GM18511 (cell line): ENCODE data around the gene CDH4.
"Not testable (repeated sequence)": the region's sequence is repeated elsewhere in the genome, so short reads cannot be mapped to it uniquely, and the experiment has no call there.

Experiments used
- ATAC-seq: cut with Tn5 transposase; IDR thresholded peaks from one replicate; pipeline ENCODE4 v1.9.1; 2021; ENCODE audit warnings: mild to moderate bottlenecking, moderate library complexity; ENCODE audit not compliant: unreplicated experiment

CDH4 gene

DNA sequence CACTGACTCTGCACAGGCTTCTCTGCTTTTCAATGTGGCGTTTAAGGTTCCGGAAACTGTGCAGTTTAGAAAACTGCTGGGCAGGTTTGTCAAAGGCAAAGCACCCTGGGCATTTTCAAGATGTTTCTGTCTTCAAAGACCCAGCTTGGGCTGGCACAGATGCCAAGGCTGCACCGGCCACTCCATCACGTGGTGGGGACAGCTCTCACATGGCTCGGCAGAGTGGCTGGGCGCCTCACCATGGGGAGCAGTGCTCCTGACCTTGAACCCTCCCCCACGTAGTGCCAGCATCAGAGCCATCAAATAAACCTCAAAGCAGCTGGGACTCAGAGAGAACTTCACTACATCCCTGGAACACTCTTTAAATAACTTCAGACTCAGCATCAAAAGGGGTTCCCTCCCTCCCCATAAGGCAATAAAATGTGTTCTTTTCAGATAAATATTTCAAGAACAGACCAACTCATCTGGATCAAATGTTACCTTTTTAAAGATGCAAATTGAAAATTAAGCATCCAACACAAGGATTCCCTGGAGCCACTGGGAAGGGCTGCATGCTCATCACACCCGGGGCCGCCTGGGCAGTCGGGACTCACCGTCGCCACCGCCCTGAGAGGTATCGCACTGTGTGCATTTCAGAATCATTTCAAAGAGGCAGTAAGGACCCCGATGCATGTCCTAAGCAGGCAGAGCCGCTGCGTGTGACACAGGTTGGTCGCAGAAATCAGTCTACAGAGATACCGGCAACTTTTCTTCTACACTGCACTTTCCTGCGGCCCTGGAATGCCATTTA lies 157.1 kb downstream of the CDH4 start:
- ATAC-seq: no peak

DNA sequence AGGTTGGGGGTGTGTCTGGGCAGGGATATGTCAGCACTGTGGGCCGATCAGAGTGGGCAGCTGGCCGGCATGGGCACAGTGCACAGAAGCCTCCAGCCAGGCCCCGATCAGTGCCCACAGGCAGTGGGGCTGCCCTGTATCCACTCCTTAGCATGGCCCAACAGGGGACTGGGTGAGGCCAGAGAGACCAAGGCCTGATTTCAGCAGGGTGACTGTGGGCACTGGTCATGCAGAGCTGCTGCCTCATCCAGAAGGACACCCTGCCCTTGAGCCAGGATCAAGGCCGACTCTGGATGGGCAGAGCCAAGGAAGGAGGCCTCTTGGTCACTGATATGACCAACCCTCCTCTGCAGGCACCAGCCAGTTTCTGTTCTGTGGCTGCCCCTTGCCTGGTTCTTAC lies 159.7 kb downstream of the CDH4 start:
- no peak for ATAC-seq

DNA sequence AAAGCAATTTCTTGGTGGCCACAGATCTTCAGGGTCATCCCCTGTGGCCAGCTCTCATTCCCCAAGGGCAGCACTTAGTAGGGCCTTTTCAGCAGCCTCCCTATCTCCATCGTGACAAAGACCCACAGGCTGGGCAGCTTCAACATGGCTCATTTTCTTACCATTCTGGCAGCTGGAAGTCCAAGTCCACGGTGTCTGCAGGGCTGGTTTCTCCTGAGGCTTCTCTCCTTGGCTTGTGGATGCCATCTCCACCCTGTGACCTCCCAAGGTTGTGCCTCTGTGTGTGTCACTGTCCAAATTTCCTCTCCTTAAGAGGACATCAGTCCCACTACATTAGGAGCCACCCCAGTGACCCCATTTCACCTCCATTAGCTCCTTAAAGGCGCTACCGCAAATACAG lies 161.7 kb downstream of the CDH4 start:
- ATAC-seq: no peak

DNA sequence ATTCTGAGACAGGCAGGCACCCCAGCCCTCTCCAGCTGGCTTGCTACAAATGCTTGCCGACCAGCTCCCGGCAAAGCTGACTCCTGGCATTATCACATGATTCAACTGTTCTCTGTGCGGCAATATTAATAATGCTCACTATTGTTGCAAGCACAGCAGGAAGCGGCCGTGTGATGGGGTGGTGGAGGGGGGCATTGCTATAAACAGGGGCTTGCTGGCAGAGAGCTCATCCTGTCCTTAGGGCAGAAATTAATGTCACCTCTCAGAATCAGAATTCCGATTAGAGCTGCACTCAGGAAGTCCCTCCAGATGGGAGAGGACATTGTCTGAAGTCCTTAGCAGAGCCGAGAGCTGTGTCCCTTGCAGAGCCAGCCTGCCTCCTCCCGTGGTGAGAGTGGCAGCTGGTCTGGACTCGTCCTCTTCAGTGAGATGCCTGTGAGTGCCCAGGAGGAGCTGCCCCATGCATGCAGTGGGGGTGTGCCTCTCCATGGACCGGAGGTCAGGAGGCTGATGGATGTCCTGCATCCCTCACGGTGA lies 162.5 kb downstream of the CDH4 start:
- no peak for ATAC-seq

DNA sequence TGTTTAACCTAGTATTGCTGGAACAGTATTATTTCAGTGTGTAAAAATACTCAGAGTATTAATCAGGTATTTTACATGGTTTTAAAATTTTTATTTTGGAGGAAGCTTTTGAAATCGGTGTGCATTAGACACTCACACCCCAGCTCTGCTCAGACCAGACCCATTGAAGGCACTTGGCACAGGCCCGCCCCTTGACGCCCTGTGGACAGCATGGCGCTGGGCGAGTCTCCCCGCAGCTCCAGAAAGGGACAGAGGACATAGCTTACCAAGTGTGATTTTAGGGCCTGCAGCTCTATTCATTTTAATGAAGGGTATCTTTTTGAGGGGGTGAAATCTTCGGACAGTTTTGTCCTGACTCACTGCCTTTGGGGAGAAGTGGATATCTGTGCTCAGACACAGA lies 164.5 kb downstream of the CDH4 start:
- ATAC-seq: no peak

DNA sequence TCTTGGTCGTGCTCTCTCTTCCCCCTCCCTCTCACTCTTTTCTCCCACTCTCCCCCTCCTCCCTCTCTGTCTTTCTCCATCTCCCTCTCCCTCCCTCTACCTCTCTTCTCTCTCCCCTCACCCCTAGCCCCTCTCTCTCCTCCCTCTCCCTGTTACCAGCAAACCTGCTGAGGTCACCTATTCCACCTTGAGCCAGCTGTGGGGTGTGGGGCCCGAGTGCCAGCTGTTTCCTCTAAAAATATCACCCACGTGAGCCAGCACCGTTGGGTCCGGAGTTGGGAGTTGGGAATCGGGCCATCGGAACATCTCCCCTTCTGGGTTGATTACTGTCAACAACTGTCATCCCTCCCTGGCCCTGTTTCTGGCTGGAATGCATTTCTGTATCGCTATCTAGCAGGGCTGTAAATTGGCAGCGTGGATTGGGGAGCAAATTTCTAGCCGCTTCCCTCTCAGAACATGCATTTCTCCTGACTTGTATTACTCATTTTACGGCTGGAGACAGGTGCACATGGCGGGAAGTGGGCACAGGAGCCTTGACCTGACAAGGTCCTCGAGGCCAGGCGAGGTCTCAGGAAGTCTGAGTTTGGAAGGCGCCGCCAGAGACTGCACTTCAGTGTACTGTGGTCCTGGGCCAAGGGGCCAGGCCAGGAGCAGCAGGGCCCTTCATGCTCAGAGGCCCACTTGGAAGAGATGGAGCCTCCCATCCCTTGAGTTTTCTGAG lies 165.3 kb downstream of the CDH4 start:
- ATAC-seq: no peak

DNA sequence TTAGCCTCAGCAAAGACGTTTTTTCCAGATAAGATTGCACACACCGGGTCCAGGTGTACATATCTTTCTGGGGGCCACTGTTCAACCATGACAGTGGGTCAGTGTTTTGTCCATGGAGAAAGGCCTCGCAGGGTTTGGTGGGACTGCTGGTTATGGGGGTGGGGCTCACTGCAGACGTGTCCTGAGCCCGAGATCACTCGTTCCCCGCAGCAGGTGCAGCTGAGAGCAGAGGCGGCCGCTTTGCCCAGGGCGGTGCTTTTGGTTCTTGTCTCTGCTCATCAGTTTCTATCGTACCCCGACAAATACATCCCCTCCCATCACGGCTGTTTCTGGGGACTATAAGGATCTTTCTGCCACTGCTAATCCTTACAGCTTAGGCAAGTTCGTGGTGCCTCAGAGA lies 166.9 kb downstream of the CDH4 start:
- ATAC-seq: no peak

DNA sequence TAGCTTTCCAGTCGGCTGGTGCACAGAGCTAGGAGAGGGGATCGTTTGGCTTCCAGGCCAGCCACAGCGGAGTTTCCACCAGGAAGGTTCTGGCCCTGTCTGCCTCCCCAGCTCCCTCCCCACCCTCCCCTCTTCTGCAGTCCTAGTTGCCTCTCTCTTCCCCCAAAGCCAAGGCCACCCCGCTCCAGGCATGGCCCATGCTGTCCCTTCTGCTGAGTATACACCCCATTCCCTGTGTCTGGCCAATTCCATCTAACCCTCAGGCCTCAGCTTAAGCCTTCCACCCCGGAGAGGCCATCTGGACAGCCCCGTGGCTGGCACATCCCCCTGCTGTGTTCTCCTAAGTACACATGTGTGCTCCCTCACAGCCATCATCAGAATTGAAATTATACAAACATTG lies 167.4 kb downstream of the CDH4 start:
- ATAC-seq: no peak

DNA sequence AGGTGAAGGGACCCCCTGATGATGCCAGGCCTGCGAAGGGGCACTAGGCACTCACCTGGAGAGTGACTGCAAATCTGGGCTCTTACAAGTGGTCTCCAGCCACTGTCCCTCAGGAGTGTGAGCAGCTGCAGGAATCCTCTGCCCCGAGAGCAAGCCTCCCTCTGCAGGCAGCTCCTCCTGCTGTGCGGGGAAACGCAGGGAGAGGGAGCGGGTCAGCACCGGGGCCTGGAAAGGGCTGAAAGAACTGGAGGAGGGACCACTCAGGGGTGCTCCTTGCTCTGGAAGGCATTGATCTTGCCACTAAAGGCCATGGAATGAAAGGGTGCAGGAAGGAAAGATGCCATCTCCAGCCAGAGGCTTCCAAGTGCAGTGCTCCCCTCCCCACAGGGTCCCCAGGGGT lies 168.0 kb downstream of the CDH4 start:
- no peak for ATAC-seq

DNA sequence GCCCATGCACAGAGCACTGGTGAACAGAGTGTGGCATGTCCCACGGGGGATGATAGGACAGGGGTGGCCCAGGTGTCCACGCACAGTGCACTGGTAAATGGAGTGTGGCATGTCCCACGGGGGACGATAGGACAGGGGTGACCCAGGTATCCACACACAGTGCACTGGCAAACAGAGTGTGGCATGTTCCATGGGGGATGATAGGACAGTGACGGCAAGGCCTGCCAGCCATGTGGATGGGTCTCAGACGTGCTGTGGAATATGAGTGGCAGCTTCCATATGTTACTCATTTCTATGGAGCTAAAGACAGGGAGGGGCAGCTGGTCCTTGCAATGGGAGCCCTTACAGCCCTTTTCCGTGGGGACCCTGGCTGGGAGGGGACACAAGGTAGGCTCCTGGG lies 168.7 kb downstream of the CDH4 start:
- no peak for ATAC-seq

DNA sequence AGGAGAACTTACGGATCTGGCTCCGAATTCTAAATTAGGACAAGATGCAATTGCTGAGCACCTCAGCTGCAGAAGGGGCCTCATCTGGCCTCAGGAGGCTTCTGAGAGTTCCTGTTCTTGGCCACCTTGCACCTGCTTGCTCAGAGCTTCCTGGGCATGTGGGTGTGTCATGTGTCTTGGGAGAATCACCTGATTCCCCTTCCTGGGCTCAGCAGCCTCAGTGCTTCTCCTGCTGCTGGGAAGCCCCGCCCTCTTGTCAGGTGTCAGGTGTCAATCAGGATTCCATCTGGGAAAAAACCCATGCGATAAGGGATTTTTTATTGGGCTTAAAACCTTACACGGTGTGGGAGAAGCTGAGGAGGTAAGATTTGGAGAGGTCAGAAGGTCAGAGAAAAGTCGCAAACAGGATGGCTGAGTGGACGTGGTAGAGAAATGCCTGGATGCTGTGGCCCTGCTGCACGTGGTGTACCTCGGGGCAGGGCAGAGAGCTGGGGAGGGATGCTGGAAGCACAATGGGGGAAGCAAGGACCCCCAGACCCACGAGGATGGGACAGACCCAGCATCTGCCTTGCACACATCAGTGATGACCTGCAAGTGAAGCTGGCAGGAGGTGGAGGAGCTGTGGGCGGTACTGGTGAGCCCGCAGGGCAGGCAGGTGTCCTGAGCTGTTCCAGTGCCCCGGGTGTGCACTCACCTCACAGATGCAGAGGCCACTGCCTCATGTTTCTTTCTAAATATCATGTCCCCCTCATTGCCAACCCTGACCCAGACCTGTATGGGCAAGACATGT lies 170.8 kb downstream of the CDH4 start:
- no peak for ATAC-seq

DNA sequence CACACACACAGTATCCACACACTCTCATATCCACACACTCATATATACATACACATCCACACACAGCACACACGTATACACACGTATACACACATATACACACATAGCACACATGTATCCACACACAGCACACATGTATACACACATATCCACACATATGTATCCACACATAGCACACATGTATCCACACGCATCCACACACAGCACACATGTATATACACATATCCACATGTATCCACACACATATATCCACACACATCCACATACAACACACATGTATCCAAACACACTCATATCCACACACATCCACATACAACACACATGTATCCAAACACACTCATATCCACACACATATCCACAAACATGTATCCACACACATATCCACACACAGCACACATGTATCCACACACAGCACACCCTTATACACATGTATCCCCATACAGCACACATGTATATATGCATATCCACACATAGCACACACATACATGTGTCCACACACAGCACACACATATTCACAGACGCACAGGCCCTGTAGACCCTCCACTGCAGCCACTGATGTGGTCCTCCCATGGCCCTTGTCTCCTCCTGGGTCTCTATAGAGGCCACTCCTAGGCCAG lies 172.1 kb downstream of the CDH4 start:
- no peak for ATAC-seq

DNA sequence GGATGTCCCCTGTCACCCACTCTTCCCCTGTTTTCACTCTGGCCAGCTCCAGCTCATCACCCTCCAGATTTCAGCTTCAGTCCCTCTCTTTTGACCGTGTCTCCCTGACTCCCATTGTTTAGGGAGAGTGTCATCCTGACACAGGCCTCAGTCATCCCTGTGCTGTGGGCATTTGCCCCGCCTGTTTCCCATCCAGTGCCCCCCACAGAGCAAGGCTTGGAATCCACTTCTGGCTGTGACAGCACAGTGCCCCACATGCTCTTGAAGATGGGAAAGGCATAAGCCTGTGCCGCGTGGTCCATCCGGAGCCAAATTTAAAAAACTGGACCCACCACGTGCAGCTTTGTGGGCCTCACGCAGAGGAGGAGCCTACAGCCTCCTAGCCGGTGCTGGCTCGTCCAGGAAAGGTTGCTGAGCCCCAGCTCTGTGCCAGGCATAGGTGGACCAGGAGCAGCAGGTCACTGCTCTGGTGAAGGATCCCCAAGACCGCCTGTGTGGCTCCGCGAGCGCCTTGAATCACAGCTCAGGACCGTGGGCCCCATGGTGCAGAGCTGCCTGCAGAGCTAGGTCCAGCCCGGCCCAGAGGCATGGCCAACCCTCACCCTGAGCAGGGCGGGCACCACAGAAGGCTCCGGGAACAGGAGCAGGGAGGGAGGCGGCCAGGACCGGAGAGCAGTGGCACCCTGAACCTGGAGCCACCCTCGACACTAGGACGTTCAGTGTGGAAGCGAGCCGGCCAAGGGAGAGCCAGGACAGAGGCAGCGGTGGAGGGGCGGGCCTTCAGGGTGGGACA lies 172.8 kb downstream of the CDH4 start:
- ATAC-seq: no peak

DNA sequence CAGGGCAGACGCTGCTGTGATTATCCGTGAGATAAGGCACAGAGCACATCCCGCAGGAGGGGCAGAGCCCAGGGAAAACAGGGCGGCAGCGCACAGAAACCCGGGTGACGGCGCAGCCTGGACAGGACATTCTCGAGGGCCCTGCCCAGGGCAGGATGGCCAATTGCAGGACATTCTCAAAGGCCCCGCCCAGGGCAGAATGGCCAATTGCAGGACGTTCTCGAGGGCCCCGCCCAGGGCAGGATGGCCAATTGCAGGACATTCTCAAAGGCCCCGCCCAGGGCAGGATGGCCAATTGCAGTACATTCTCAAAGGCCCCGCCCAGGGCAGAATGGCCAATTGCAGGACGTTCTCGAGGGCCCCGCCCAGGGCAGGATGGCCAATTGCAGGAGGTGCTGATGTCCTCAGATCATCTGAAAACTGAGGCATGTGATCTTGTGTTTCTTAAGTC lies 173.5 kb downstream of the CDH4 start:
- not testable (repeated sequence) for ATAC-seq

DNA sequence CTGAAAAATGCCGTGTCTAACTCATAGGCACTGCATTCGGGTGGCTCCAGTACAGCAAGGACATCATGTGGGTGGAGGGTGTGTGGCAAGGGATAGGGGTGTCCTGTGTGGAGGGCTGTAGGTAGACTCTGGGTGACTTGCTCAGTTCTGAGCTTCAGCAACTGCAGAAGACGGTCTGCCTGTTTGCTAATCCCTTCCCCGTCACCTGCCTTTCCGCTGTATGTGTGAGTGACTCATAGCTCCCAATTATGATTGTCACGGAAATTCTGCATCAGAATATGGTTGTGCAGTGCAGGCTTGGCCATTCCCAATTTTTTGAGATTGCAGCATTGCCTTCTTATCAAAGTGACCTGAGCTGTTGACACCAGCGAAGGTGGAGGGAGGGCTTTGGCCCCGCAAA lies 174.3 kb downstream of the CDH4 start:
- no peak for ATAC-seq

DNA sequence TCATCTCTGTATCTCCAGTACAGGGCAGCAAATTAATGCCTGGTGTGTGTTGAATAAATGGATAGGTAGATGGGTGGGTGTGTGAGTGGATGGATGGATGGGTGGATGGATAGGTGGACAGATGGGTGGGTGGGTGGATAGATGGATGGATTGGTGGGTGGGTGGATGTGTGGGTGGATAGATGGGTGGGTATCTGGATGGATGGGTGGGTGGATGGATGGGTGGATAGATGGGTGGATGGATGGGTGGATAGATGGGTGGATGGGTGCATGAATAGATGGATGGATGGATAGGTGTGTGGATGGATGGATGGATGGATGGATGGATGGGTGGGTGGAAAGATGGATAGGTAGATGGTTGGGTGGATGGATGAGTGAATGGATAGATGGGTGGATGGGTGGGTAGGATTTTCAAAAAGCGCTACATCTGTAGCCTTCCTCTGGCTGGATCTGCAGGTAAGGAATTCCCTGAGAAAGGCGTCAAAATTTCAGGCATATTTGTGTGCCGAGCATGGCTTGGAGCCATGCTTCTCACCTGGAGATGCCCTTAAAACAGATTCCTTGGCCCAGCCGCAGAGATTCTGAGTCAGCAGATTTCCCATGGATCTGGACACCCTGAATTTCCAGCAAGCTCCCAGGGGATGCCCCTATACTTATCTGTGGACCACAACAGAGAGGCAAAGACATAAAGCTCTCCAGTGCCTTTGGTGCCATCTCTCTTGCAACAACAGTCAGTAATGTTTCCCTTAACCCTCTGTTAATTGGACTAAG lies 177.6 kb downstream of the CDH4 start:
- ATAC-seq: no peak

DNA sequence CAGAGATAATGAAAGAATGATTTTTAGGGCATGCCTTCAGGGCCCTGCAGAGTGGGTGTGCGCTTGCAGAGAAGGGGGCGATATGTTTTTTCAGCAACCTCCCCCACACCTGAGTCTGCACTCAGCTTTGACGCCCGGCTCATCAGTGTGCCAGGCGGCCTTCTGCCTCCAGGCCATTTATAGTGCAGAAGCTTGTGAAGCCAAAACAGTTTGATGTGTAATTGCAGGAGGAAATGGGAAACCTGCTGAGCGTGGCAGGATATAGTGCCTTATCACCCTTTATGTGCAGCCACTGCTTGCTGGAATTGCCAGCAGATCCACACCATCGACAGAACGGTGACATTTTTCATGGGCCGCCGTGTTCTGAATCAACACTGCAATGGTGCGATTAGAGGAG lies 178.2 kb downstream of the CDH4 start:
- ATAC-seq: no peak

DNA sequence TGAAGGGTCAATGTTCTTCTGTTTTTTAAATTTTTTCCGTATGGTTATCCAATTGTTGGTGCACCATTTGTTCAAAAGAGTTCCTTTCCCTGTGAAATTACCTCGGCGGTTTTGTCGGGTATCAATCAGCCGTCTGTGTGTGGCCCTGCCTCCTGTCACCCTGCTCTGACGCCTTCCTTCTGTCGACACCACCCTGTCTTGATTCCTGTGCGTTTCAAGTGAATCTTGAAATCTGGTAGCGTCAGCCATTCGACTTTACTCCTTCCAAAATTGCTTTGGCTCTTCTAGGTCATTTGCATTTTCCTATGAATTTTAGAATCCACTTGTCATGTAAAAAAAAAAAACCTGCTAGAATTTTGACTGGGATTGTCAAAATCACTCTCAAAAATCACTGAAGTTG lies 181.1 kb downstream of the CDH4 start:
- ATAC-seq: no peak

DNA sequence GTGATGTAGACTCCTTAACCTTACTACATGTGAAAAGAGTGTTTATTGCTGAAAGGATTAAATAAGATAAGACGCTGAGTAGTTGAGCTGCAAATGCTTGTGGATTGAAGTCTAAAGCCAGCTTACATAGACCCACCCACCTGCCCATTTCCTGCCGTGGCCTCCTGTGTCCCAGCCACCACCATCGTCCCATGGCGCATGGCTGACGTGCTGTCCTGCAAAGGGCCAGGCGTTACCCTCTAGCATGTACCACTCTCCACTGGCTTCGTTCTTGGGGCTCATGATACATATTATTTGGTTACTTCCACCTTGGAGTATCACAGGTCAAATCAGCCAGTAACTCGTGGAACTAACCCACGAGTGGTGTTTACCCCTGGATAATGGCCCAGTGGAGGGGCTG lies 181.8 kb downstream of the CDH4 start:
- no peak for ATAC-seq
